ENCODE results near the gene ODR4. TPM values are rescaled to one million over a fixed set of nuclear protein-coding genes. Genes with fewer than 3 reads are reported as not detected.

The ODR4 gene
- total and polyA plus RNA-seq, 2 of the 4 experiments (the other 2 are of a cell fraction), result 9.4 to 9.7 TPM

- H2BK120ac ChIP-seq (ENCODE audit: low read depth, low read length), result no peak overlapping the region
- H2AK9ac ChIP-seq (replicated peaks; ENCODE audit: low read depth, low read length, poor library complexity), result no peak overlapping the region
- H3K79me1 ChIP-seq (ENCODE audit: low read depth in 1 of 2, low read length in 2 of 2), result no peaks in the 10 kb centered on the region; a peak in 1 of 4 replicates
- H2AK5ac ChIP-seq (ENCODE audit: low read depth, low read length), result no peak overlapping the region
- BruUV-seq (replicated peaks), result no TSS peak
- no peak overlapping the region for H4K8ac ChIP-seq (ENCODE audit: low read depth in 2 of 2, low read length in 2 of 2)
- TF ChIP-seq POLR2A (IDR thresholded peaks at IDR 0.05; ENCODE audit: low read depth, low read length), result no peak
- TF ChIP-seq MAZ (IDR thresholded peaks at IDR 0.05; ENCODE audit: borderline replicate concordance, low read depth, low read length), result no peak
- TF ChIP-seq ELK1 (IDR thresholded peaks at IDR 0.05; ENCODE audit: borderline replicate concordance, low read depth, low read length), result no peak
- no peak for TF ChIP-seq RFX5 (IDR thresholded peaks at IDR 0.05; ENCODE audit: low read depth, low read length)
- TF ChIP-seq RAD21 (IDR thresholded peaks at IDR 0.05; ENCODE audit: low read length), result no peak
- no peak for TF ChIP-seq CHD1 (IDR thresholded peaks at IDR 0.05; ENCODE audit: low read depth, low read length)
- TF ChIP-seq MAFK (IDR thresholded peaks at IDR 0.05; ENCODE audit: low read depth, low read length), result no peak
- TF ChIP-seq CEBPB (IDR thresholded peaks at IDR 0.05; ENCODE audit: low read depth, low read length), result no peak
- TF ChIP-seq FOS (IDR thresholded peaks at IDR 0.05; ENCODE audit: low read depth, low read length), result no peak
- no peak for TF ChIP-seq RCOR1 (IDR thresholded peaks at IDR 0.05; ENCODE audit: insufficient replicate concordance, low read length)
- no peak for TF ChIP-seq NFE2L2 (IDR thresholded peaks at IDR 0.05; ENCODE audit: low read depth, low read length)
- no peaks in the 10 kb centered on the region for H3K9me3 ChIP-seq (ENCODE audit: control insufficient read depth, insufficient read depth, low read length)
- peaks cover 7% of the 10 kb centered on the region for H3K4me1 ChIP-seq (ENCODE audit: control insufficient read depth, insufficient read depth, low read length)
- no peak overlapping the region for H3K4me3 ChIP-seq (ENCODE audit: insufficient read depth, low read depth, low read length)
- no peaks in the 10 kb centered on the region for H3K27me3 ChIP-seq (ENCODE audit: control insufficient read depth, insufficient read depth, low read length)
- CTCF ChIA-PET, result interaction anchor here (0.8 kb wide), 1 partner anchor 578 kb away, joined by 3 read pairs; no protein-coding TSS in a partner anchor
- H4K20me1 ChIP-seq (ENCODE audit: insufficient read depth, low read length), result no peaks in the 10 kb centered on the region
- H3K4ac ChIP-seq (ENCODE audit: low read depth, low read length), result no peak overlapping the region
- WGBS, 2 experiments (ENCODE audit: extremely low coverage in 2 of 2, insufficient read length in 1 of 2), result no CpG with 5 or more reads among the region's 1 CpG
- peaks cover 3% of the 10 kb centered on the region; the same call in 1 of the 2 replicates for H3K9me1 ChIP-seq (ENCODE audit: insufficient read depth, low read length)
- H3K14ac ChIP-seq (replicated peaks; ENCODE audit: low read depth, low read length), result no peak overlapping the region
- no peak overlapping the region for H2BK20ac ChIP-seq (ENCODE audit: low read depth, low read length)
- no peak overlapping the region for H2AFZ ChIP-seq (replicated peaks; ENCODE audit: low read length, poor library complexity)
- H4K5ac ChIP-seq (ENCODE audit: low read depth, low read length), result no peak overlapping the region
- POLR2A ChIA-PET (ENCODE audit: unreplicated experiment), result no interaction called here
- no peak overlapping the region for H4K91ac ChIP-seq (ENCODE audit: insufficient read depth, low read depth, low read length)
- peaks cover 5% of the 10 kb centered on the region for H3K36me3 ChIP-seq (ENCODE audit: control insufficient read depth, insufficient read depth, low read length)
- dilution Hi-C loops (cut with HindIII; ENCODE audit: low sequenced_read_pairs, unreplicated experiment), result no loop called here
- peak; percentile 27 for DNase-seq
- in situ Hi-C loops (cut with MboI; ENCODE audit: low sequenced_read_pairs), result no loop called here
- no peak overlapping the region for H2BK15ac ChIP-seq (ENCODE audit: low read depth, low read length)
- H2BK5ac ChIP-seq (ENCODE audit: low read depth, low read length, poor library complexity, severe bottlenecking), result no peak overlapping the region
- ATAC-seq (ENCODE audit: low read depth), result no peak
- no peak overlapping the region for H3K56ac ChIP-seq (ENCODE audit: extremely low read depth, insufficient read depth, low read length)
- no peak overlapping the region for H3K18ac ChIP-seq (ENCODE audit: low read depth, low read length)
- intact Hi-C loops (cut with micrococcal nuclease), result loop anchor here (5.0 kb wide), 1 partner anchor 56 kb away; no protein-coding TSS in a partner anchor
- H3K27ac ChIP-seq (ENCODE audit: insufficient read depth, low read length), result no peak overlapping the region
- H3K4me2 ChIP-seq (ENCODE audit: low read depth, low read length), result no peak overlapping the region
- no peak overlapping the region for H3K23ac ChIP-seq (ENCODE audit: low read depth, low read length)
- H3K9ac ChIP-seq (ENCODE audit: low read depth, low read length), result no peak overlapping the region
Measured at GRCh38 chr1:186420923-186421322, 45.3 kb downstream of the ODR4 start.

Measured in IMR-90 (cell line).